ENCODE data around the gene CENPE. TPM values are rescaled to one million over a fixed set of nuclear protein-coding genes. Genes with fewer than 3 reads are reported as not detected.

CENPE gene
- 49.0 and 51.0 TPM in 2 replicates for total RNA-seq (2021; fragmentation: NEBNext Ultra II Directional; extraction: Animal tissue kit (Norgen Biotek cat#: 25700))
- polyA plus RNA-seq (2011; rRNA removed) = 1.1 and 2.1 TPM in 2 replicates
- 5.2 TPM for polyA plus RNA-seq (2011; cell fraction: cytosol; rRNA removed)
- polyA plus RNA-seq (2011; cell fraction: nucleus; rRNA removed) = 5.9 TPM
- 7.0 to 23.3 TPM (median 10.6 TPM) in 4 replicates for polyA plus RNA-seq (2012, experiment 1 of 2)
- polyA plus RNA-seq (2012, experiment 2 of 2) = 0.60 TPM
- polyA plus RNA-seq (2013, experiment 1 of 2) = 36.0 TPM
- 31.8 TPM for polyA plus RNA-seq (2013, experiment 2 of 2)
- polyA minus RNA-seq (2011; rRNA and poly(A)+ RNA removed) = 20.1 and 23.6 TPM in 2 replicates
- polyA minus RNA-seq (2011; cell fraction: cytosol; rRNA and poly(A)+ RNA removed) = 9.2 TPM
- polyA minus RNA-seq (2011; cell fraction: nucleus; rRNA and poly(A)+ RNA removed) = 43.3 TPM
- long read RNA-seq, experiment 1, partial matches to known transcripts = 8 of 12 reads
- long read RNA-seq, experiment 1, other reads (novel, unspliced or antisense) = 4 of 12 reads
- long read RNA-seq, experiment 2, partial matches to known transcripts = 16 of 19 reads
- long read RNA-seq, experiment 2, other reads (novel, unspliced or antisense) = 1 of 19 reads

- Histone ChIP-seq H3K56ac (replicated peaks; ENCODE audit: insufficient read length, low read depth, low read length) (peak within 1 kb of the TSS; percentile 39), H2BK20ac (ENCODE audit: low read length) (no peak within 1 kb of the TSS), H2BK12ac (ENCODE audit: low read depth, low read length) (no peak within 1 kb of the TSS; the same call in 1 of the 2 replicates), H3K79me2 (ENCODE audit: control insufficient read depth in 1 of 2, insufficient read depth in 2 of 2, low read length in 2 of 2) (peaks cover 0 to 9% of the 10 kb centered on the region in 2 experiments; a peak in 2 of 4 replicates), H3K27me3 (replicated peaks in 1 of 4; ENCODE audit: control insufficient read depth in 3 of 4, extremely low read depth in 1 of 4, insufficient read depth in 3 of 4, low read length in 3 of 4) (no peaks in the 10 kb centered on the region), H2BK5ac (ENCODE audit: low read depth, low read length) (peak within 1 kb of the TSS; percentile 61; the same call in 1 of the 2 replicates), H3K14ac (ENCODE audit: insufficient read length) (no peak within 1 kb of the TSS), H2BK120ac (replicated peaks; ENCODE audit: low read depth, low read length) (peak within 1 kb of the TSS; percentile 28), H2AFZ (ENCODE audit: low read length) (peak within 1 kb of the TSS; percentile 99), H4K8ac (ENCODE audit: extremely low read depth, insufficient read depth, low read length) (peak within 1 kb of the TSS; percentile 28), H2AK5ac (ENCODE audit: low read depth, low read length) (no peak within 1 kb of the TSS), H3K23ac (ENCODE audit: insufficient read length) (no peak within 1 kb of the TSS), H3K18ac (ENCODE audit: extremely low read depth, low read length) (peak within 1 kb of the TSS; percentile 25; the same call in 1 of the 2 replicates), H3K4me1 (replicated peaks in 1 of 4; ENCODE audit: control insufficient read depth in 3 of 4, insufficient read depth in 4 of 4, low read length in 3 of 4) (peaks cover 0 to 1% (median 0%) of the 10 kb centered on the region in 4 experiments; a peak in 1 of 7 replicates), H3K27ac (ENCODE audit: low read depth, low read length) (no peak within 1 kb of the TSS), H3K4ac (replicated peaks; ENCODE audit: insufficient read length, low read depth, low read length) (peak within 1 kb of the TSS; percentile 38), H3K9me3 (ENCODE audit: insufficient read depth in 2 of 2, low read depth in 1 of 2, low read length in 1 of 2) (no peaks in the 10 kb centered on the region), H4K91ac (replicated peaks; ENCODE audit: insufficient read length, low read length) (no peak within 1 kb of the TSS), H3K79me1 (ENCODE audit: low read depth, low read length) (no peaks in the 10 kb centered on the region), H3K4me2 (ENCODE audit: insufficient read depth in 1 of 2, low read depth in 2 of 2, low read length in 2 of 2) (peak within 1 kb of the TSS; percentile 63 to 65), H3K36me3 (ENCODE audit: control insufficient read depth in 2 of 4, insufficient read depth in 4 of 4, low read length in 3 of 4) (peaks cover 0 to 32% (median 17%) of the 10 kb centered on the region in 4 experiments; a peak in 4 of 8 replicates), H2BK15ac (ENCODE audit: low read length) (no peak within 1 kb of the TSS), H3K9ac (replicated peaks in 1 of 4; ENCODE audit: extremely low read depth in 1 of 4, low read depth in 3 of 4, low read length in 3 of 4) (peak within 1 kb of the TSS; percentile 54 to 72 (median 60)), H4K20me1 (replicated peaks in 1 of 2; ENCODE audit: control insufficient read depth in 1 of 2, insufficient read depth in 2 of 2, low read length in 2 of 2) (no peaks in the 10 kb centered on the region), H4K5ac (ENCODE audit: insufficient read length, low read depth, low read length) (no peak within 1 kb of the TSS), H3K23me2 (ENCODE audit: low read depth, low read length) (peaks cover 7% of the 10 kb centered on the region; the same call in 1 of the 2 replicates), H3K4me3 (ENCODE audit: extremely low read depth in 1 of 4, insufficient read depth in 2 of 4, low read depth in 3 of 4, low read length in 4 of 4) (peak within 1 kb of the TSS; percentile 82 to 90 (median 90))
- DNase-seq (ENCODE audit: low read depth in 1 of 2, low spot score in 2 of 2) (peak; percentile 69 to 97), FAIRE-seq (no peak)
- ChIA-PET POLR2A (ENCODE audit: partially characterized antibody) (interaction anchor here (0.6 to 0.9 kb wide), 2 partner anchors 16 to 652 kb away, joined by 3 read pairs; no protein-coding TSS in a partner anchor), CTCF (ENCODE audit: partially characterized antibody) (interaction anchor here (1.6 kb wide), 1 partner anchor 585 kb away, joined by 4 read pairs; no protein-coding TSS in a partner anchor)
- WGBS, 2 experiments (ENCODE audit: extremely low coverage in 1 of 2, insufficient coverage in 1 of 2, insufficient read length in 1 of 2, insufficient replicate concordance in 2 of 2, low coverage in 1 of 2, low lambda C conversion rate in 2 of 2, missing lambda C conversion rate in 1 of 2) = 7% methylated on average over 41 of the region's 44 CpGs; no CpG with 5 or more reads in 1 of the 2 experiments
- TF ChIP-seq RNF2 (IDR thresholded peaks at IDR 0.05; ENCODE audit: borderline replicate concordance, low read depth, low read length, missing control alignments, poor library complexity, severe bottlenecking) = no peak
- no peak for TF ChIP-seq ATF3 (IDR thresholded peaks at IDR 0.05; ENCODE audit: insufficient read depth, low read depth, low read length)
- peak; percentile 77 for TF ChIP-seq SP1 (IDR thresholded peaks at IDR 0.05; ENCODE audit: low read depth, low read length)
- no peak for TF ChIP-seq RXRA (IDR thresholded peaks at IDR 0.05; ENCODE audit: insufficient read depth, low read depth, low read length)
These were observed at the start of gene CENPE for GRCh38 chr4:103198111-103198765. TSS of gene CENPE (minus strand) at chr4:103198343. CDS start at chr4:103198319, 24 bp downstream.

Measured in H1 (cell line).